HG03045 (cell line): Measurements from ENCODE around the gene SNCB.

ENCODE experiments used
- ATAC-seq: cut with Tn5 transposase; IDR thresholded peaks from one replicate; pipeline ENCODE4 v1.9.1; 2021; ENCODE audit warnings: mild to moderate bottlenecking, moderate library complexity; ENCODE audit not compliant: unreplicated experiment

SNCB gene

GRCh38 chr5:176661676-176662075 is 31.3 kb upstream of the SNCB start:
- no peak for ATAC-seq

- no peak for ATAC-seq
These were observed 30.7 kb upstream of the SNCB start for GRCh38 chr5:176660860-176661641.

- ATAC-seq: no peak
These were observed 30.2 kb upstream of the SNCB start for GRCh38 chr5:176660530-176660859.

GRCh38 chr5:176659860-176660461 is 29.6 kb upstream of the SNCB start:
- no peak for ATAC-seq

- ATAC-seq: no peak
These were observed 29.1 kb upstream of the SNCB start for GRCh38 chr5:176659512-176659839.

- ATAC-seq: no peak
These were observed 28.6 kb upstream of the SNCB start for GRCh38 chr5:176658817-176659511.

- peak; percentile 49 for ATAC-seq
These were observed 27.8 kb upstream of the SNCB start for GRCh38 chr5:176658007-176658599.

DNA sequence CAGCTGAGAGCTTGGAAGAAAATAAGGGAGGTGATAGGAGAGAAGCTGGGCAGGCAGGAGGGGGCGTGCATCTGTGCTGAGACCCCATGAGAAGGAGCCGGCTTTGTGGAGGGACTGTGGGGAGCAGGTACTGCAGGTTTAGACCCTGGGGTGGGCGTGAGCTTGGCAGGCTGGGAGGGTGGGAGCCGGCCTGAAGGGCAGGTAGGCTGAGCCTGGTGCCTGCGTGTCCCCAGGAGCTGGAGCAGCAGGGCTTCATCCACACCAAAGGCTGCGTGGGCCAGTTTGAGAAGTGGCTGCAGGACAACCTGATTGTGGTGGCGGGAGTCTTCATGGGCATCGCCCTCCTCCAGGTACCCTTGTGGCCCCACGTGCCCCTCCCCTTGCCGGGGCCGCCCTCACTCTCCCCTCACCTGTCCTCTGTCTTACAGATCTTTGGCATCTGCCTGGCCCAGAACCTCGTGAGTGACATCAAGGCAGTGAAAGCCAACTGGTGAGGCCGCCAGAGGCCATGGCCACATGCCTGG is 26.2 kb upstream of the SNCB start:
- ATAC-seq: no peak

DNA sequence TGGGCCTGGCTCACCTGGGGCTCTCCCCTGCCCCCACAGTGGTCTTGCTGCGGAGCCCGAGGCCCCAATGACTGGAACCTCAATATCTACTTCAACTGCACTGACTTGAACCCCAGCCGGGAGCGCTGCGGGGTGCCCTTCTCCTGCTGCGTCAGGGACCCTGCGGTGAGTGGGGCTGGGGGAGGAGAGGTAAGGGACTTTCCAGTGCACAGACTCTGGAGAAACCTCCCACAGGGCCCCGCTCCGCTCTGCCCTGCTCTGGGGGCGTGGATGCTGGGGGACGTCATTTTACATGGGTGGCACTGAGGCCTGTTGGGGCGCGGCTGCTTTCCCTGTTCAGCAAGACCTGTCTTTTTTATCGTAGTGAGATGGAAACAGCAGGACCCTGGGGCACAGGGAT is 24.5 kb upstream of the SNCB start:
- no peak for ATAC-seq

DNA sequence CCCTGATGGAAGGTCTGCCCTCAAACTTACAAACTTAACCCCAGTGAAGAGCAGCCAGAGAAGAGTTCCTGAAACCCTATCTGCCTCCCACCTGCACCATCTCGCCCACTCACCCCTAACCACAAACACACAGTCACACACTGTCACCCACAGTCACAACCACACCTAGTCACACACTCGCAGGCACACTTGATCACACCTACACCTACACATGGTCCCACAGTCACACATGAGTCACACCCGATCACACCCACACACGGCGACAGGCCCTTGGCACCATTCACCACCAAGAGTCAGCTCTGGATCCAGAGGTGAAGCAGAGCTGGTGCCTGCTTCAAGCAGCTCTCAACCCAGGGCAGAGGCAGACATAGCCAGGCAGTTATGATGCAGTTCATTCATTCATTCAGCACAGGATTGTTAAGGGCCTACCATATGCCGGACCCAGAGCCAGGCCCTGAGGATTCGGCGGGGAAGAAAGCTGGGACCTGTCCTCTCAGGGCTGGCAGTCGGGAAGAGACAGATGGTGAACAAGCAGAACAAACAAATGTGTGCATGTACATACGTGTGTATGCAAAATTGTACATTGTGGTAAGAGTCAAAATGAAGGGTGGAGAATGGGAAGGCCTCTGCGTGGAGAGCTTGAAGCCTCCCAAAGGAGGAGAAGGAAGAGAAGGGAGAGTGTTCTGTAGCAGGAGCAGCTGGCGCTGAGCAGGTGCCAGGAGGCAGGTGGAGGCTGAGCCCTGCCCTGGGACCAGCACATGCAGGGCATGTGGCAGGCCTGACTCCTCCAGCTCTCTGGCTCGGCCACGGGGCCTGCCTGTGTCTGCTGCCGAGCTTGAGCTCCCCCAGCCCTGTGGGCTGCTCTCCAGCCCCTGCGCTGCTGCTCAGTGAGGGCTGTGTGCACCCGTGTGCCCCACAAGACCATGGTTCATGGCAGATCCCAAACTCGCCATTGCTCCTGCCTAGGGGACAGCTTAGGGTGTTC is 23.4 kb upstream of the SNCB start:
- no peak for ATAC-seq

DNA sequence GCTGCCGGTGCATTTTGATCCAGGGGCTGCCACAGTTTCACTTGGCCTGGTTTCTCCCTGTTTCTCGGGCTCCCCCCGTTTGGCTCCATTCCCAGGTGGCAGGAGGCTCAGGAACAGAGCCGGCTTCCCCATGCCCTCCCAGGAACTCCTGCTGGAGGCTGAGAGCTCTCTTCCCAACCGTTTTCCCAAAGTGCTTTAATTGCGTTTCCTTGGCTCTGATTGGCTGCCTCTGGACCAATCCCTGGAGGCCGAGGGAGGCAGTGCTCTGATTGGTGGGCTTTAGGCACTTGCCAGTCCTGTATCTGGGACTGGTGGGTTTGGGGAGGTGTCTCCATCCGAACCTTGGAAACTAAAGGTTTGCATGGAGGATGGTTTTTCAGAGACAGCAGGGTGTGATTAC is 21.8 kb upstream of the SNCB start:
- ATAC-seq: no peak

GRCh38 chr5:176651472-176651980 is 21.2 kb upstream of the SNCB start:
- ATAC-seq: no peak

GRCh38 chr5:176650354-176650884 is 20.1 kb upstream of the SNCB start:
- ATAC-seq: no peak

- ATAC-seq: no peak
These were observed 18.3 kb upstream of the SNCB start for GRCh38 chr5:176648474-176649194.

DNA sequence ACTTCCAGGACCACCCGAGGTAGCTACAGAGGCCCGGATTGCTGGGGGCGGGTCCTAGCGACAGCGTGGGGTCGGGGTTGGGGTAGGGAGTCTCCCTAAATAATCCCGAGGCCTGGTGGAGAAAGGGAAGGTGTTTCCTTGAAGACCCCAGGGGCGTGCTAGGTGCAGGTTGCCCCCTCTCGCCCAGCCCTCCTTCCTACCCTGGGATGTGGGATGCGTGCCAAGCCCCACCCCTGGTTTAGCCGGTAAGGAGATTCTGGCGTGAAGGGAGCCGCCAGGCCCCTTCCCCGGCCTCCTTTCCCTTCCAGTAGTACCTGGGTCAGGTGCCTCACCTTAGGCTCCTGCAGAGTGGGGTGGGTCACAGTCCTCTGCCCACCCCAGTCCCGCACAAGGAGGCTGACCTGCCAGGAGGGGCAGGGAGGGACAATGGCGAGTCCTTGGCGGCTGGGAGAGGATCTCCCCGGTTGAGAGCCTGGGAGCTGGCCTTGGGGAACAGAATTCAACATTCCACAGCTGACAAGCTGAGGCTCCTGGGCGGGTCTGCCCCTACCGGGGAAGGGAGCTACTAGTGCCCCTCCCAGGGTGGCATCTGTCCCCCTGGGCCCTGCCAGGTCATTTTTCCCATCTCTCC is 17.6 kb upstream of the SNCB start:
- no peak for ATAC-seq

GRCh38 chr5:176647030-176647842 is 16.9 kb upstream of the SNCB start, which contains the start of gene TSPAN17:
Gene TSPAN17, plus strand, starts transcription at chr5:176647484. Its CDS starts 132 bp downstream, at chr5:176647616.
- peak; percentile 94 for ATAC-seq

DNA sequence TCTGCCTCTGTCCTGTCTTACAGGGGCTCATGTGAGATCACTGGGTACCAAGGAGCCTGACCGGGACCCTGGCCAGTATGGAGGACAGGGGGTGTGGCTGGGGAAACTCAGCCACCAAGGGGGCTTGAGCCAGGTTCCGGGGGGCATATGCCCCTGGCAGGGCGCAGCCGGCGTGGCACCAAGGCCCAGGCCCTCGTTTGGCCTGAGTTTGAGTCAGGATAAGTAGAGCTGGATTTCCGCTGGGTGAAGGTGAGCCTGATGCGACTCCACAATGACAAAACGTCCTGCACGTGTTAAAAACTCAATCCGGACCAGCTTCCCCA is 16.3 kb upstream of the SNCB start:
- ATAC-seq: no peak

GRCh38 chr5:176646049-176646706 is 15.8 kb upstream of the SNCB start:
- no peak for ATAC-seq
